Mesendoderm (in vitro differentiated cells): Measurements from ENCODE around the gene ANKLE1.

Experiments
- DNase-seq: peaks from one replicate; pipeline ENCODE4 v3.0.0; 2013
- H2AK5ac ChIP-seq: 2 replicates; pipeline ENCODE4 v1.6.1; 2013; ENCODE audit warnings: low read length, inconsistent platforms
- H2BK120ac ChIP-seq: 2 replicates; pipeline ENCODE4 v1.6.1; 2013; ENCODE audit warnings: low read depth, mild to moderate bottlenecking, low read length, moderate library complexity, mixed read lengths
- H2BK15ac ChIP-seq: replicated peaks from 2 replicates; pipeline ENCODE4 v1.6.1; 2013; ENCODE audit warnings: low read depth, mild to moderate bottlenecking, moderate library complexity
- H2BK5ac ChIP-seq: 2 replicates; pipeline ENCODE4 v1.6.1; 2013; ENCODE audit warnings: low read length, inconsistent platforms
- H3K18ac ChIP-seq: 2 replicates; pipeline ENCODE4 v1.6.1; 2013; ENCODE audit warnings: mild to moderate bottlenecking, low read length, mixed read lengths
- H3K23ac ChIP-seq: one replicate; pipeline ENCODE4 v1.6.1; 2013; ENCODE audit warnings: low read length
- H3K27ac ChIP-seq: 2 replicates; pipeline ENCODE4 v1.5.1; 2013; ENCODE audit warnings: low read depth, mild to moderate bottlenecking, inconsistent platforms, low read length, moderate library complexity
- H3K27me3 ChIP-seq: 2 replicates; pipeline ENCODE4 v1.6.1; 2013; ENCODE audit warnings: low read length, control low read depth, mild to moderate bottlenecking, inconsistent platforms; ENCODE audit not compliant: insufficient read depth, poor library complexity
- H3K36me3 ChIP-seq: 2 replicates; pipeline ENCODE4 v1.6.1; 2013; ENCODE audit warnings: low read length, inconsistent platforms; ENCODE audit not compliant: control insufficient read depth, insufficient read depth
- H3K4ac ChIP-seq: one replicate; pipeline ENCODE4 v1.6.1; 2013; ENCODE audit warnings: low read depth, mild to moderate bottlenecking, low read length, moderate library complexity
- H3K4me1 ChIP-seq: 2 replicates; pipeline ENCODE4 v1.6.1; 2013; ENCODE audit warnings: low read depth, low read length, inconsistent platforms; ENCODE audit not compliant: control insufficient read depth
- H3K4me2 ChIP-seq: 2 replicates; pipeline ENCODE4 v1.6.1; 2013; ENCODE audit warnings: low read length
- H3K4me3 ChIP-seq: 2 replicates; pipeline ENCODE4 v1.5.1; 2013; ENCODE audit warnings: mild to moderate bottlenecking, low read length
- H3K56ac ChIP-seq: one replicate; pipeline ENCODE4 v1.6.1; 2013; ENCODE audit warnings: low read length
- H3K79me1 ChIP-seq: 2 replicates; pipeline ENCODE4 v1.6.1; 2013; ENCODE audit warnings: low read length, inconsistent platforms
- H3K79me2 ChIP-seq: 2 replicates; pipeline ENCODE4 v1.6.1; 2013; ENCODE audit warnings: mild to moderate bottlenecking, low read length; ENCODE audit not compliant: control insufficient read depth, insufficient read depth
- H3K9ac ChIP-seq: 2 replicates; pipeline ENCODE4 v1.6.1; 2013; ENCODE audit warnings: low read length, inconsistent platforms
- H4K5ac ChIP-seq: one replicate; pipeline ENCODE4 v1.6.1; 2013; ENCODE audit warnings: low read length
- H4K8ac ChIP-seq: one replicate; pipeline ENCODE4 v1.6.1; 2013; ENCODE audit warnings: low read depth, mild to moderate bottlenecking, control low read depth, low read length, moderate library complexity
- WGBS: extraction: QIAGEN DNeasy Blood & Tissue Kit; methylation state at CpG from one replicate; pipeline ENCODE4 v1.1.7; 2013; ENCODE audit warnings: low lambda C conversion rate, missing lambda C conversion rate; ENCODE audit not compliant: insufficient coverage; ENCODE audit errors: extremely low coverage; 5-methylcytosine and 5-hydroxymethylcytosine counted together

Gene ANKLE1

GRCh38 chr19:17283504-17283996 lies 1.8 kb downstream of the ANKLE1 start:
- Histone ChIP-seq H3K56ac (no peak overlapping the region), H3K23ac (no peak overlapping the region), H3K4me1 (no peaks in the 10 kb centered on the region), H3K79me2 (no peaks in the 10 kb centered on the region), H2BK5ac (no peak overlapping the region), H3K4ac (no peak overlapping the region), H2BK15ac (no peak overlapping the region), H3K79me1 (no peaks in the 10 kb centered on the region), H3K18ac (no peak overlapping the region), H3K4me3 (no peak overlapping the region), H4K8ac (no peak overlapping the region), H3K9ac (no peak overlapping the region), H3K27me3 (no peaks in the 10 kb centered on the region), H4K5ac (no peak overlapping the region), H3K36me3 (peaks cover 3% of the 10 kb centered on the region), H3K27ac (no peak overlapping the region), H2AK5ac (no peak overlapping the region), H3K4me2 (no peak overlapping the region), H2BK120ac (no peak overlapping the region)
- DNase-seq, result no peak
- WGBS, result no CpG with 5 or more reads among the region's 7 CpGs

GRCh38 chr19:17285415-17286135 lies 3.9 kb downstream of the ANKLE1 start:
- Histone ChIP-seq H3K79me2 (no peaks in the 10 kb centered on the region), H2BK15ac (no peak overlapping the region), H3K4me3 (no peak overlapping the region), H4K8ac (no peak overlapping the region), H3K27me3 (no peaks in the 10 kb centered on the region), H3K9ac (no peak overlapping the region), H3K56ac (no peak overlapping the region), H4K5ac (no peak overlapping the region), H3K23ac (no peak overlapping the region), H3K18ac (no peak overlapping the region), H3K4me1 (no peaks in the 10 kb centered on the region), H2BK5ac (no peak overlapping the region), H3K36me3 (no peaks in the 10 kb centered on the region), H3K27ac (no peak overlapping the region), H3K4me2 (no peak overlapping the region), H3K4ac (no peak overlapping the region), H3K79me1 (no peaks in the 10 kb centered on the region), H2AK5ac (no peak overlapping the region), H2BK120ac (no peak overlapping the region)
- no CpG with 5 or more reads among the region's 18 CpGs for WGBS
- no peak for DNase-seq

GRCh38 chr19:17286263-17286662 lies 4.6 kb downstream of the ANKLE1 start:
- H3K27me3 ChIP-seq, result no peaks in the 10 kb centered on the region
- no peak overlapping the region for H3K27ac ChIP-seq
- H2AK5ac ChIP-seq, result no peak overlapping the region
- H4K5ac ChIP-seq, result no peak overlapping the region
- no peak overlapping the region for H3K23ac ChIP-seq
- H2BK5ac ChIP-seq, result no peak overlapping the region
- H3K18ac ChIP-seq, result no peak overlapping the region
- H3K79me2 ChIP-seq, result no peaks in the 10 kb centered on the region
- no peak overlapping the region for H3K4ac ChIP-seq
- H3K4me2 ChIP-seq, result no peak overlapping the region
- no peaks in the 10 kb centered on the region for H3K4me1 ChIP-seq
- H2BK15ac ChIP-seq, result no peak overlapping the region
- H3K56ac ChIP-seq, result no peak overlapping the region
- no peaks in the 10 kb centered on the region for H3K36me3 ChIP-seq
- H3K79me1 ChIP-seq, result no peaks in the 10 kb centered on the region
- no peak overlapping the region for H3K9ac ChIP-seq
- DNase-seq, result no peak
- no peak overlapping the region for H4K8ac ChIP-seq
- no CpG with 5 or more reads among the region's 11 CpGs for WGBS
- H2BK120ac ChIP-seq, result no peak overlapping the region
- H3K4me3 ChIP-seq, result no peak overlapping the region

- Histone ChIP-seq H3K79me2 (no peaks in the 10 kb centered on the region), H3K56ac (no peak overlapping the region), H3K4ac (no peak overlapping the region), H3K4me3 (no peak overlapping the region), H3K27me3 (no peaks in the 10 kb centered on the region), H2BK120ac (no peak overlapping the region), H2AK5ac (no peak overlapping the region), H3K36me3 (no peaks in the 10 kb centered on the region), H2BK15ac (no peak overlapping the region), H3K9ac (no peak overlapping the region), H3K27ac (no peak overlapping the region), H3K23ac (no peak overlapping the region), H3K79me1 (no peaks in the 10 kb centered on the region), H4K5ac (no peak overlapping the region), H3K4me1 (no peaks in the 10 kb centered on the region), H2BK5ac (no peak overlapping the region), H3K4me2 (no peak overlapping the region), H4K8ac (no peak overlapping the region), H3K18ac (no peak overlapping the region)
- no CpG with 5 or more reads among the region's 9 CpGs for WGBS
- DNase-seq, result no peak
Measured at GRCh38 chr19:17286752-17287151, 5.1 kb downstream of the ANKLE1 start.

GRCh38 chr19:17289489-17289888 lies 7.8 kb downstream of the ANKLE1 start:
- H3K36me3 ChIP-seq, result no peaks in the 10 kb centered on the region
- no peak overlapping the region for H2BK5ac ChIP-seq
- H3K23ac ChIP-seq, result no peak overlapping the region
- H3K27me3 ChIP-seq, result no peaks in the 10 kb centered on the region
- H3K9ac ChIP-seq, result no peak overlapping the region
- H3K27ac ChIP-seq, result no peak overlapping the region
- no peak overlapping the region for H4K5ac ChIP-seq
- no peak overlapping the region for H2AK5ac ChIP-seq
- no peak overlapping the region for H3K4ac ChIP-seq
- no CpG with 5 or more reads among the region's 22 CpGs for WGBS
- H3K4me3 ChIP-seq, result no peak overlapping the region
- H3K79me2 ChIP-seq, result no peaks in the 10 kb centered on the region
- H4K8ac ChIP-seq, result no peak overlapping the region
- H2BK15ac ChIP-seq, result no peak overlapping the region
- no peak overlapping the region for H2BK120ac ChIP-seq
- H3K79me1 ChIP-seq, result no peaks in the 10 kb centered on the region
- no peaks in the 10 kb centered on the region for H3K4me1 ChIP-seq
- DNase-seq, result peak; percentile 97
- H3K56ac ChIP-seq, result peak overlapping the region; percentile 64
- H3K18ac ChIP-seq, result no peak overlapping the region
- H3K4me2 ChIP-seq, result no peak overlapping the region
